HepG2 (cell line): ENCODE data around the gene B4GALT3. TPM values are rescaled to one million over a fixed set of nuclear protein-coding genes. Genes with fewer than 3 reads are reported as not detected.

ENCODE experiments used
- ASH2L ChIP-seq: fragments of 300-600, 200-600 bp; sonication (generic); IDR thresholded peaks from 2 replicates; pipeline ENCODE4 v1.7.0; 2017; ENCODE audit warnings: low read depth, mild to moderate bottlenecking, moderate library complexity, mixed read lengths, low read length; ENCODE audit not compliant: insufficient read length
- DNMT1 ChIP-seq: sonication (generic); formaldehyde crosslinking; IDR thresholded peaks from 2 replicates; pipeline ENCODE4 v1.5.1; 2020; ENCODE audit warnings: mild to moderate bottlenecking, missing genetic modification reagents
- DR1 ChIP-seq: sonication (generic); formaldehyde crosslinking; IDR thresholded peaks from 2 replicates; pipeline ENCODE4 v1.8.0; 2021; ENCODE audit warnings: mild to moderate bottlenecking, missing genetic modification reagents, inconsistent platforms
- ELF3 ChIP-seq: IDR thresholded peaks from 2 replicates; pipeline ENCODE4 v1.6.1; 2016; ENCODE audit warnings: missing genetic modification reagents, missing compliant biosample characterization
- FOXM1 ChIP-seq: sonication (generic); formaldehyde crosslinking; IDR thresholded peaks from 2 replicates; pipeline ENCODE4 v1.5.0; 2020; ENCODE audit warnings: missing genetic modification reagents
- GATAD1 ChIP-seq: IDR thresholded peaks from 2 replicates; pipeline ENCODE4 v1.6.1; 2016; ENCODE audit warnings: missing genetic modification reagents, missing compliant biosample characterization
- KMT2A ChIP-seq: sonication (generic); formaldehyde crosslinking; IDR thresholded peaks from 2 replicates; pipeline ENCODE4 v1.4.0; 2020; ENCODE audit warnings: missing genetic modification reagents
- MYC ChIP-seq: sonication (generic); formaldehyde crosslinking; IDR thresholded peaks from 2 replicates; pipeline ENCODE4 v1.9.0; 2021; ENCODE audit warnings: missing genetic modification reagents, borderline replicate concordance
- NFKB2 ChIP-seq: sonication (generic); formaldehyde crosslinking; IDR thresholded peaks from 2 replicates; pipeline ENCODE4 v1.4.0; 2020; ENCODE audit warnings: missing genetic modification reagents, borderline replicate concordance
- RARA ChIP-seq: IDR thresholded peaks from 2 replicates; pipeline ENCODE4 v1.6.1; 2016; ENCODE audit warnings: missing genetic modification reagents, missing compliant biosample characterization
- ZFP36L2 ChIP-seq: sonication (generic); formaldehyde crosslinking; IDR thresholded peaks from 2 replicates; pipeline ENCODE4 v1.4.0; 2020; ENCODE audit warnings: missing genetic modification reagents
- ZNF235 ChIP-seq: sonication (generic); formaldehyde crosslinking; IDR thresholded peaks from 2 replicates; pipeline ENCODE4 v1.8.1; 2023; ENCODE audit warnings: mild to moderate bottlenecking, missing genetic modification reagents, borderline replicate concordance
- ZNF253 ChIP-seq: sonication (generic); formaldehyde crosslinking; IDR thresholded peaks from 2 replicates; pipeline ENCODE4 v1.8.0; 2022; ENCODE audit warnings: mild to moderate bottlenecking, missing genetic modification reagents, borderline replicate concordance
- ZNF326 ChIP-seq: sonication (generic); formaldehyde crosslinking; IDR thresholded peaks from 2 replicates; pipeline ENCODE4 v1.4.0; 2020; ENCODE audit warnings: missing genetic modification reagents, borderline replicate concordance
- ZNF343 ChIP-seq: sonication (generic); formaldehyde crosslinking; IDR thresholded peaks from 2 replicates; pipeline ENCODE4 v1.4.0; 2020; ENCODE audit warnings: mild to moderate bottlenecking, missing genetic modification reagents
- ZNF543 ChIP-seq: sonication (generic); formaldehyde crosslinking; IDR thresholded peaks from 2 replicates; pipeline ENCODE4 v1.4.0; 2020; ENCODE audit warnings: mild to moderate bottlenecking, missing genetic modification reagents
- ZNF558 ChIP-seq: sonication (generic); formaldehyde crosslinking; IDR thresholded peaks from 2 replicates; pipeline ENCODE4 v1.9.0; 2022; ENCODE audit warnings: mild to moderate bottlenecking, missing genetic modification reagents, borderline replicate concordance
- ZNF567 ChIP-seq: sonication (generic); formaldehyde crosslinking; IDR thresholded peaks from 2 replicates; pipeline ENCODE4 v1.8.1; 2023; ENCODE audit warnings: mild to moderate bottlenecking, missing genetic modification reagents, borderline replicate concordance
- ZNF570 ChIP-seq: sonication (generic); formaldehyde crosslinking; IDR thresholded peaks from 2 replicates; pipeline ENCODE4 v1.4.0; 2020; ENCODE audit warnings: mild to moderate bottlenecking, missing genetic modification reagents, borderline replicate concordance
- ZNF629 ChIP-seq: sonication (generic); formaldehyde crosslinking; conservative IDR thresholded peaks from 2 replicates; pipeline ENCODE4 v1.5.0; 2020; ENCODE audit warnings: missing genetic modification reagents
- ZNF644 ChIP-seq: IDR thresholded peaks from 2 replicates; pipeline ENCODE4 v1.6.1; 2016; ENCODE audit warnings: low read depth
- polyA plus RNA-seq, 8 experiments: library from polyadenylated mRNA; depleted of rRNA in 3 of 8; stranded (reverse) in 7 of 8; unstranded in 1 of 8; fragments of >200 nt; fragmentation: Illumina TruSeq in 4 of 8; extraction: Trizol in 4 of 8; gene quantifications; 2 replicates each; pipeline versions ENCODE4 v1.2.1 to v1.2.3, GENCODE V29; 2011 to 2016; ENCODE audit warnings: low read depth in 4 of 8, missing spikeins in 1 of 8, mixed read lengths in 1 of 8; ENCODE audit not compliant: insufficient read depth in 1 of 8
- total RNA-seq, 5 experiments: library from RNA; depleted of rRNA; stranded (reverse); fragments of >200 nt; fragmentation: Illumina TruSeq; extraction: Trizol; gene quantifications; 2 replicates each; pipeline ENCODE4 v1.2.3, GENCODE V29; 2016; ENCODE audit warnings: low read depth in 1 of 5
- TF ChIP-seq, protein P1 (sequence below): sonication (generic); formaldehyde crosslinking; IDR thresholded peaks from 2 replicates; pipeline ENCODE4 v1.4.0; 2020; ENCODE audit warnings: missing genetic modification reagents, borderline replicate concordance
- TF ChIP-seq, protein P2 (sequence below): sonication (generic); formaldehyde crosslinking; IDR thresholded peaks from 2 replicates; pipeline ENCODE4 v1.8.0; 2022; ENCODE audit warnings: mild to moderate bottlenecking, missing genetic modification reagents
- TF ChIP-seq, protein P3 (sequence below): sonication (generic); formaldehyde crosslinking; IDR thresholded peaks from 2 replicates; pipeline ENCODE4 v1.5.0; 2020; ENCODE audit warnings: mild to moderate bottlenecking, low read depth, missing genetic modification reagents, borderline replicate concordance

Gene B4GALT3
- total and polyA plus RNA-seq, 2 of the 13 experiments (the other 11 are each of a cell fraction or from before 2014, with no cell fraction given): 35.6 to 40.4 TPM

DNA sequence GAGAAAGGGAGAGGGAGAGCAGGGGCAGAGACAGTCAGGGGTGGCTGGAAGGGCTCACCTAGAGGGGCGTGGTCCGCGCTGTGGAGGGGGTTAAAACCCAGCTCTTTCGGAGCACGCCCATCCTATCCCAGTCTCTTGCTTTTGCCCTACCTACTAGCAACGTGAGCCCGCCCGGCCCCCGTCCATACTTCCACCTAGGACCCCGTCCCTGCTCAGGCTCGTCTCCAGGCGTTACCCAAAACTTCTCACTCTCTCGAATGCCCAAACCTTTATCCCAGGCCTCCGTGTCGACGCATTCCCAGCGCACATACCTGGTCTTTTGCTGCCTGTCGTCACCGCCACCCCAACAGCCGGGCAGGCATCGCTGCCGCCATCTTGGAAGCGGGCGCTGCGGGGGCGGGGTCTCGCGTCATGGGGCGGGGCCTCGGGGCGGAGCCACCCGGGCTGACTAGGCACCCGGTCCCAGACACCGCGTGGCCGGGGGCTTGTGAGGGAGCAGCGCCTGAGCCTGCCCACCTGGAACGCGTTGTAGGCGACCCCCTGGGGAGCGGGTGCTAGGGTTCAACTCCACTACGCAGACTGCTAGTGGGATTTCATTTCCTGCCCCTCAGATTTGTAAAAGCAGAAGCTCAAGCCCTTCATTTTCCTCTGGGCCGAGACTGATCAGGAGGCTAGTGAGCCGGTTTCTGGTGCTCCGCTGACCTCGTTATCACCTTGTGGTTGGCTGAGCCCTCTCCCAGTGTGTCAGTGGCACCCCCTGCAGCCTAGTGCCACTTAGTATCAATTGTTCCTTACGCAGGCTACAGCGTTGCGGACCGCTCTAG, at the start of gene B4GALT3 (continued):
- TF ChIP-seq, protein P1, sequence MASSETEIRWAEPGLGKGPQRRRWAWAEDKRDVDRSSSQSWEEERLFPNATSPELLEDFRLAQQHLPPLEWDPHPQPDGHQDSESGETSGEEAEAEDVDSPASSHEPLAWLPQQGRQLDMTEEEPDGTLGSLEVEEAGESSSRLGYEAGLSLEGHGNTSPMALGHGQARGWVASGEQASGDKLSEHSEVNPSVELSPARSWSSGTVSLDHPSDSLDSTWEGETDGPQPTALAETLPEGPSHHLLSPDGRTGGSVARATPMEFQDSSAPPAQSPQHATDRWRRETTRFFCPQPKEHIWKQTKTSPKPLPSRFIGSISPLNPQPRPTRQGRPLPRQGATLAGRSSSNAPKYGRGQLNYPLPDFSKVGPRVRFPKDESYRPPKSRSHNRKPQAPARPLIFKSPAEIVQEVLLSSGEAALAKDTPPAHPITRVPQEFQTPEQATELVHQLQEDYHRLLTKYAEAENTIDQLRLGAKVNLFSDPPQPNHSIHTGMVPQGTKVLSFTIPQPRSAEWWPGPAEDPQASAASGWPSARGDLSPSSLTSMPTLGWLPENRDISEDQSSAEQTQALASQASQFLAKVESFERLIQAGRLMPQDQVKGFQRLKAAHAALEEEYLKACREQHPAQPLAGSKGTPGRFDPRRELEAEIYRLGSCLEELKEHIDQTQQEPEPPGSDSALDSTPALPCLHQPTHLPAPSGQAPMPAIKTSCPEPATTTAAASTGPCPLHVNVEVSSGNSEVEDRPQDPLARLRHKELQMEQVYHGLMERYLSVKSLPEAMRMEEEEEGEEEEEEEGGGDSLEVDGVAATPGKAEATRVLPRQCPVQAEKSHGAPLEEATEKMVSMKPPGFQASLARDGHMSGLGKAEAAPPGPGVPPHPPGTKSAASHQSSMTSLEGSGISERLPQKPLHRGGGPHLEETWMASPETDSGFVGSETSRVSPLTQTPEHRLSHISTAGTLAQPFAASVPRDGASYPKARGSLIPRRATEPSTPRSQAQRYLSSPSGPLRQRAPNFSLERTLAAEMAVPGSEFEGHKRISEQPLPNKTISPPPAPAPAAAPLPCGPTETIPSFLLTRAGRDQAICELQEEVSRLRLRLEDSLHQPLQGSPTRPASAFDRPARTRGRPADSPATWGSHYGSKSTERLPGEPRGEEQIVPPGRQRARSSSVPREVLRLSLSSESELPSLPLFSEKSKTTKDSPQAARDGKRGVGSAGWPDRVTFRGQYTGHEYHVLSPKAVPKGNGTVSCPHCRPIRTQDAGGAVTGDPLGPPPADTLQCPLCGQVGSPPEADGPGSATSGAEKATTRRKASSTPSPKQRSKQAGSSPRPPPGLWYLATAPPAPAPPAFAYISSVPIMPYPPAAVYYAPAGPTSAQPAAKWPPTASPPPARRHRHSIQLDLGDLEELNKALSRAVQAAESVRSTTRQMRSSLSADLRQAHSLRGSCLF: no peak
- no peak for TF ChIP-seq ZNF326 (CRISPR knock-in tag)
- TF ChIP-seq ZNF543: peak; percentile 70; the same call in 1 of the 2 replicates
- 0 out of 2 replicates have a peak, but pooled peaks have one; percentile 42 for TF ChIP-seq ZNF253 (CRISPR knock-in tag)
- TF ChIP-seq, protein P2, sequence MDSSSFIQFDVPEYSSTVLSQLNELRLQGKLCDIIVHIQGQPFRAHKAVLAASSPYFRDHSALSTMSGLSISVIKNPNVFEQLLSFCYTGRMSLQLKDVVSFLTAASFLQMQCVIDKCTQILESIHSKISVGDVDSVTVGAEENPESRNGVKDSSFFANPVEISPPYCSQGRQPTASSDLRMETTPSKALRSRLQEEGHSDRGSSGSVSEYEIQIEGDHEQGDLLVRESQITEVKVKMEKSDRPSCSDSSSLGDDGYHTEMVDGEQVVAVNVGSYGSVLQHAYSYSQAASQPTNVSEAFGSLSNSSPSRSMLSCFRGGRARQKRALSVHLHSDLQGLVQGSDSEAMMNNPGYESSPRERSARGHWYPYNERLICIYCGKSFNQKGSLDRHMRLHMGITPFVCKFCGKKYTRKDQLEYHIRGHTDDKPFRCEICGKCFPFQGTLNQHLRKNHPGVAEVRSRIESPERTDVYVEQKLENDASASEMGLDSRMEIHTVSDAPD: no peak
- TF ChIP-seq ZNF570 (CRISPR knock-in tag): no peak
- TF ChIP-seq ZFP36L2 (CRISPR knock-in tag): peak; percentile 71; the same call in 1 of the 2 replicates
- TF ChIP-seq ZNF644 (CRISPR knock-in tag): no peak
- TF ChIP-seq FOXM1 (CRISPR knock-in tag): no peak
- peak; percentile 99 for TF ChIP-seq MYC (CRISPR knock-in tag)
- peak; percentile 88; the same call in 1 of the 2 replicates for TF ChIP-seq NFKB2 (CRISPR knock-in tag)
- TF ChIP-seq ZNF235 (CRISPR knock-in tag): peak; percentile 75; the same call in 1 of the 2 replicates
- TF ChIP-seq ZNF629: no peak
- TF ChIP-seq, protein P3, sequence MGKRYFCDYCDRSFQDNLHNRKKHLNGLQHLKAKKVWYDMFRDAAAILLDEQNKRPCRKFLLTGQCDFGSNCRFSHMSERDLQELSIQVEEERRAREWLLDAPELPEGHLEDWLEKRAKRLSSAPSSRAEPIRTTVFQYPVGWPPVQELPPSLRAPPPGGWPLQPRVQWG (CRISPR knock-in tag): no peak
- 0 out of 2 replicates have a peak, but pooled peaks have one; percentile 51 for TF ChIP-seq DR1
- TF ChIP-seq ZNF567 (CRISPR knock-in tag): no peak
- peak; percentile 77; the same call in 1 of the 2 replicates for TF ChIP-seq ZNF558 (CRISPR knock-in tag)
- TF ChIP-seq GATAD1 (CRISPR knock-in tag): peak; percentile 78
- peak; percentile 69; the same call in 1 of the 2 replicates for TF ChIP-seq KMT2A
- peak; percentile 63 for TF ChIP-seq RARA
- peak; percentile 56 for TF ChIP-seq ASH2L
- 0 out of 2 replicates have a peak, but pooled peaks have one; percentile 33 for TF ChIP-seq ELF3
- 0 out of 2 replicates have a peak, but pooled peaks have one; percentile 51 for TF ChIP-seq DNMT1
- peak; percentile 88; the same call in 1 of the 2 replicates for TF ChIP-seq ZNF343 (CRISPR knock-in tag)
